Measurements from ENCODE around the gene TM9SF1. TPM values are rescaled to one million over a fixed set of nuclear protein-coding genes. Genes with fewer than 3 reads are reported as not detected.
"Not testable (repeated sequence)": the region's sequence is repeated elsewhere in the genome, so short reads cannot be mapped to it uniquely, and the experiment has no call there.

The TM9SF1 gene
- total RNA-seq, 1 donor from 2014 or later: 9.8 TPM

DNA sequence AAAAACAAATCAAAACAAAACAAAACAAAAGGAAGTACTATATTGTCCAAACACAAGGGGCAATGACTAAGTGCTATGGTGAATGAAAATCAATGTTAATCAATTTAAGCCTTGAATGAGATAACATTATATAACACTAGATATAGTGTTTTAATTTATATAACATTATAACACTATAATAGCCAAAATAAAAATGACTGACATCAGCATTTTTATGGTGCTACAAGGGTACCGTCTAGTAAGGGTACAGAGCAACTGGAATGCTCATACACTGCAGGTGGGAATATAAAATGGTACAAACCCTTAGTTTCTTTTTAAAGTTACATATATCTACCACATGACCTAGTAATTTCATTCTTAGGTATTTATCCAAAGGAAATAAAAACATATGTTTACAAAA, 31.2 kb upstream of the TM9SF1 start:
- no peak for FAIRE-seq
- no peak for DNase-seq (ENCODE audit: low spot score in 2 of 2)

DNA sequence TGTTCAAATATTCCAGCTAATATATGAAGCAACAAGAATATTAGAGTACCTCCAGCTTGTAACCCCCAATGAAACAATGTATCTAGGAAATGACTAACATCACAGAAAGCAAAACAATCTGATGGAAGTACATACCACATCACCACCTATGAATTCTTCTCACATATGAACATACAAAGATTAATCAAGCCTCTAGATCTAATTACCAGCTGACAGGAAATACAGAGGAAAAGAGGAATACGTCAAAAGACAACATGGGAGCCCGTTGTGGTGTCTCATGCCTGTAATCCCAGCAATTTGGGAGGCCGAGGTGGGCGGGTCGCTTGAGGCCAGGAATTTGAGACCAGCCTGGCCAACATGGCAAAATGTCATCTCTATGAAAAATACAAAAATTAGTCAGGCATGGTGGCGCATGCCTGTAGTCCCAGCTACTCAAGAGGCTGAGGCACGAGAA, 29.4 kb upstream of the TM9SF1 start:
- no peak for FAIRE-seq
- DNase-seq (ENCODE audit: low spot score in 2 of 2): no peak

DNA sequence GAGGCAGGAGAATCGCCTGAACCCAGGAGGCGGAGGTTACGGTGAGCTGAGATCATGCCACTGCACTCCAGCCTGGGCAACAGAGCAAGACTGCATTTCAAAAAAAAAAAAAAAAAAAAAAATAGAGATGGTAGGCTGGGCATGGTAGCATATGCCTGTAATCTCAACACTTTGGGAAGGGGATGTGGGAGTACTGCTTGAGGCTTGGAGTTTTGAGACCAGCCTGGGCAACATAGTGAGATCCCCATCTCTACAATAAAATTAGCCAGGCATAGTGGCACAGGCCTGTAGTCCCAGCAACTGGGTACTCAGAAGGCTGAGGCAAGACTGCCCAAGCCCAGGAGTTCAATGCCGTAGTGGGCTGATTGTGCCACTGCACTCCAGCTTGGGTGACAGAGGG, 27.7 kb upstream of the TM9SF1 start:
- not testable (repeated sequence) for FAIRE-seq; DNase-seq (ENCODE audit: low spot score in 2 of 2)

DNA sequence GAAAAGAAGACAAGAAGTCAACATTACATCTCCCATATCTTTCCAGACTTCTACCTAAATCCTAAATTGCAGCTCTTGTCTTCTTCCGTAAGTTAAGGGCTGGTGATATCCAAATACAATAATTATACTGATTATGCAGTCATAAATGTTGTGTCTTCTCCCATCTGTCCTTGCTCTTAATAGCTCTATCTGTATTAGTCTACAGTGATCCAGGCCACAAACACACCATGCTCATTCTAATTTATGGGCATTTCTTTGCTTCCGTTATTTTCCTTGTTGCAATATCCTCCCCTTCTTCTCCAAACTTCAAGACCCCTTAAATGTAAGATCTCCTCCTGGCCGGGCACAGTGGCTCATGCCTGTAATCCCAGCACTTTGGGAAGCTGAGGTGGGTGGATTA, 24.3 kb upstream of the TM9SF1 start:
- FAIRE-seq (no peak), DNase-seq (ENCODE audit: low spot score in 2 of 2) (no peak)

DNA sequence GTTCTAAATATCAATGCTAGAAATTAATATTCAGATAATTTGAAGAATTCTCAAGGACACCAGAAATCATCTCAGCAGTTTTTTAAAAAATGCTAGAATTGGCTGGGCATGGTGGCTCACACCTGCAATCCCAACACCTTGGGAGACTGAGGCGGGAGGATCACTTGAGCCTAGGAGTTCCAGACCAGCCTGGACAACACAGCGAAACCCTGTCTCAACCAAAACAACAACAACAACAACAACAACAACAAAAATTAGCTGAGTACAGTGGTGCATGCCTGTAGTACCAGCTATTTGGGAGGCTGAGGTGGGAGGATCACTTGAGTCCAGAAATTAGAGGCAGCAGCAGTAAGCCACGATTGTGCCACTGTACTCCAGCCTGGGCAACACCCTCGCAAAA, 23.8 kb upstream of the TM9SF1 start:
- FAIRE-seq (no peak), DNase-seq (ENCODE audit: low spot score in 2 of 2) (no peak)

DNA sequence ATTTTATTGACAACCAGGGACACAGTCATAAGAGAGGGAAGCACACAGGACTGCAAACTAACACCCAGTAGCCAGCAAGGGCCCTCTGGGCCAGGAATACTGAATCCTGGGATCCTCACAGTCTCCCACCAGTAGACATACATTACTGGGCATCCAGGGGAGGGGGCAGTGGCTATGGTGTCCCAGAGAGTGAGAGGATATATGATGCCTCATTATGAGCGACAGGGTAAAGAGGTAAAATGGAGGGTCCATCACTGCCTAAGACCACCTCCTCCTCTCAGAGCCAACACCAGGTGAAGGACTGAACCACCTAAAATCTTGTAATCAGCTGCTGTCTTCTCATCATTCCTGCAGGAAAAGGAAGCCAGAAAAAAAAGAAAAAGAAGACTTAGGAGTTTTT, 21.6 kb upstream of the TM9SF1 start:
- not testable (repeated sequence) for FAIRE-seq; DNase-seq (ENCODE audit: low spot score in 2 of 2)

- FAIRE-seq (no peak), DNase-seq (ENCODE audit: low spot score in 2 of 2) (no peak)
Measured at GRCh38 chr14:24216345-24216699, 21.1 kb upstream of the TM9SF1 start.

GRCh38 chr14:24215495-24216344, 20.5 kb upstream of the TM9SF1 start, which contains the start of gene MDP1:
TSS of gene MDP1 (minus strand) at chr14:24216066. CDS start at chr14:24215955, 111 bp downstream.
- DNase-seq (ENCODE audit: low spot score in 2 of 2) (peak; percentile 70 to 88), FAIRE-seq (no peak)

GRCh38 chr14:24213866-24214662, 18.8 kb upstream of the TM9SF1 start:
- no peak for DNase-seq (ENCODE audit: low spot score in 2 of 2)
- no peak for FAIRE-seq

DNA sequence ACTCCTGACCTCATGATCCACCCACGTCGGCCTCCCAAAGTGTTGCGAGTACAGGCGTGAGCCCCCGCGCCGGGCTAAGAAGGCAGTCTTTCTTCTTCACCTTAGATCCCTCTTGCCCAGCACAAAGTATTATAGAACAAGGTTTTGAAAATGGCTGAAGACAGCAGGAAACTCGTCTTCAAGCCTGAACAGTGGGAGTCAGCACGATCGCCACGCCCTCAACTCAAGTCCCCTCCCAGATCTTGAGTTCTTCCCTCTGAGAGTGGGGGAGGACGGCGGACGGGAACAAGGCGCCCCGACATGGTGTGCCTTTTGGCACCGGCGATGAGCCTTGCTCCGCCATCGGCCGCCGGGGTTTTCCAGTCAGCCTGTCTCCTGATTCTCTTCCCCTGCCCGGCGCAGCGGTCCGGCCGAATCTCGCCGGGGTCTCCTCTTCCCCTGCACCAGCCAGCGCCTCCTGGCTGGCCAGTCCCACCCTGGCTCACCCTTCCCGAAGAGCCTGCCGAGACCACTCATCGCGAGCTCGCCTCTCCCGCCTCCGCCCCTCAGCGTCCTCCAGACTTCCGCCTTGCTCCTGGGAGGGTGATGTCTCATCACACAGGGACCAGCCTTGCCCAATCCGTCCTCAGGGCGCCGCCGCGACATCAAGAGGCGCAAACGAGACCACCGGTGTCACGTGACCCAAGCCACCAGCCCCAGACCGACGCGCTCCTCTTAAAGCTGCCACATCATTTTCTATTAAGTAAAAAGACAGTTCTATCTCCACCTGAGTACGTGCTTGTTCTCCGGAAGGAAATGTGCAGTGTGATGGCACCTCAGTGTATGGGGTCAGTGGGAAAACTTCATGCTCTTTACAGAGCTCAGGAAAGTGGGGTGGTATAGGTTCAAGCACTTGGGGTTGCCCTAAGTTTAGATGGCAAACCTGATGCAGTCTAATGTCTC, 18.0 kb upstream of the TM9SF1 start, which contains the start of gene CHMP4A:
Gene CHMP4A, minus strand, starts transcription at position 565 of the 942 bp plus-strand sequence. Its CDS starts 49 bp downstream, at position 516.
- FAIRE-seq (no peak), DNase-seq (ENCODE audit: low spot score in 2 of 2) (peak; percentile 72 to 94)

DNA sequence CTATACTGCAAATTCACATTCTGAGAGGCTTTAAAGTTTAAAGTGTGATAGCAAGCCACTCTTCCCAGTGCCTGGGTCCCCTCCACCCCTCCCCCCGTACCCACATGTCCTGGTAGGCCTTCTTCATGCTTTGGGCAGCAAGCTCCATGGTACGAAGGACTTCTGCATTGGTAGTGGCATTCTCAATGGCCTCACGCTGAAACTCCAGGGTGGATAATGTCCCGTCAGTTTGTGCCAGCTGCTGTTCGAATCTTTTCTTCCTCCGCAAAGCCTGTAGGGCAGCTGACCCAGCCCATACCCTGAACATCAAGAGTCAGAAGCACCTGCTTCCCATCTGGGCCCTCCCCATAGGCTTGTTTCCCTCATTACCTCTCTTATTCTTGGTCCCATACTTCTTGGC, 16.1 kb upstream of the TM9SF1 start:
- FAIRE-seq: no peak
- DNase-seq (ENCODE audit: low spot score in 2 of 2): no peak

- no peak for FAIRE-seq
- no peak for DNase-seq (ENCODE audit: low spot score in 2 of 2)
Measured at GRCh38 chr14:24207625-24208024, 12.4 kb upstream of the TM9SF1 start.

GRCh38 chr14:24207104-24207551, 11.9 kb upstream of the TM9SF1 start:
- FAIRE-seq (no peak), DNase-seq (ENCODE audit: low spot score in 2 of 2) (no peak)

- no peak for FAIRE-seq
Measured at GRCh38 chr14:24206260-24207103, 11.2 kb upstream of the TM9SF1 start.

DNA sequence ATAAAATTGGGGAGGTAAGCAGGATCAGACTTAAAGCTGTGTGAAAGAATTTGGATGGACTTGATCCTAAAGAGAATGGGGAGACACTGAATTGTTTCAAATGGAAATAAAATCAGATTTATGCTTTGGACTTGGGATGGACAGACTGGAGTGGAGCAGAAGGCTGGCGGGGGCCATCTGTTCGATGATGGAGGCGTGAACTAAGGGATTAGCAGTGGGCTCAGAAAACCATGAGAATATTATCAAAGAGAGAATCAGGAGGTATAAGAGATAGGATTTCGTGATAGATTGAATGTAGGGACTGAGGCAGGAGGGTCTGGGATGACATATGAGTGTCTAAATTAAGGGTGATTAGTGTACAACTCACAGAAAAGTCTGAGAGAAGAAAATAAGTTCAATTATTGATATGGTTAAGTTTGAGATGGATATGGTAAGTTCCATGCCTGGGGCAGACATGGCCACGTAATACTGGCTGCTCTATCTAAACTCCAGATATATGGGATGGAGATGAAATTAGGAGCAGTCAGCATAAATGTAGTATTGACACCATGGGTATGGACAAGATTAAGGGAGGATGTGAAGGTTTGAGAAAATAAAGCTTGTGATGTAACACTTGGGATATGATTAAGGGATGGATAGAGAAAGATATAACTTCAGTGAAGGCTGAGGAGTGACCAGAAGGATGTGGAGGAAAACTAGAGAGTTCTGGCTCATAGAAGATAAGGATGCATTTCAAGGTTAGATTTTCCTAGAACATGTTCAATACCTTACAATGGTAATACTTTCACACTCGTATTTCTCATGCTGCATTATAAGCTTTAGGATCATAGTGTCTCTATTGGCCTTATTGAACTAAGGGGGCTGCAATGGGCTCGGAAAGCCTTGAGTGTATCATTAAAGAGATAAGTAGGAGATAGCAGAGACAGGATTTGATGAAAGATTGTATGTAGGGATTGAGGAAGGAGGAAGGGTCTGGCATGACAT, 9.2 kb upstream of the TM9SF1 start:
- DNase-seq (ENCODE audit: low spot score in 2 of 2): no peak
- no peak for FAIRE-seq

More at GRCh38 chr14:24206260-24207103, 11.2 kb upstream of the TM9SF1 start:
- DNase-seq (ENCODE audit: low spot score in 2 of 2): no peak

- not testable (repeated sequence) for FAIRE-seq; DNase-seq (ENCODE audit: low spot score in 2 of 2)
Measured at GRCh38 chr14:24203249-24203886, 8.1 kb upstream of the TM9SF1 start.

GRCh38 chr14:24202538-24202937, 7.3 kb upstream of the TM9SF1 start:
- not testable (repeated sequence) for DNase-seq (ENCODE audit: low spot score in 2 of 2); FAIRE-seq
